ENCODE results near the gene DYNLRB2. TPM values are rescaled to one million over a fixed set of nuclear protein-coding genes. Genes with fewer than 3 reads are reported as not detected.

Gene DYNLRB2
- total RNA-seq, 2 experiments from 2014 or later = not detected

GRCh38 chr16:80500961-80501525 is 39.8 kb upstream of the DYNLRB2 start:
- intact Hi-C loops (cut with micrococcal nuclease; ENCODE audit: unreplicated experiment) = no loop called here
- H3K9me2 ChIP-seq (ENCODE audit: insufficient read depth, low read length) = no peaks in the 10 kb centered on the region
- no peaks in the 10 kb centered on the region for H4K20me1 ChIP-seq (ENCODE audit: insufficient read depth, low read length)
- H3K27ac ChIP-seq (ENCODE audit: low read depth, low read length, poor library complexity, severe bottlenecking) = no peak overlapping the region
- no peak overlapping the region for H3K4me2 ChIP-seq (ENCODE audit: low read length)
- no TSS peak for BruUV-seq (replicated peaks)
- no peaks in the 10 kb centered on the region for H3K9me3 ChIP-seq (ENCODE audit: low read length)
- ChIA-PET POLR2A (interaction anchor here (0.6 kb wide), 1 partner anchor 1233 kb away, joined by 3 read pairs; no protein-coding TSS in a partner anchor), CTCF (ENCODE audit: unreplicated experiment) (no interaction called here)
- no peaks in the 10 kb centered on the region for H3K4me1 ChIP-seq (ENCODE audit: insufficient read depth, low read length, poor library complexity, severe bottlenecking)
- TF ChIP-seq EZH2phosphoT487 (IDR thresholded peaks at IDR 0.05; ENCODE audit: borderline replicate concordance, low read depth, low read length) = no peak
- TF ChIP-seq CTCF (conservative IDR thresholded peaks at IDR 0.05; ENCODE audit: low read length) = no peak
- no peaks in the 10 kb centered on the region for H3K36me3 ChIP-seq (ENCODE audit: insufficient read depth, low read length)
- no peaks in the 10 kb centered on the region for H3K79me2 ChIP-seq (ENCODE audit: insufficient read depth, low read depth, low read length)
- H3K4me3 ChIP-seq (ENCODE audit: low read depth, low read length, poor library complexity, severe bottlenecking) = no peak overlapping the region
- H2AFZ ChIP-seq (ENCODE audit: low read length) = no peak overlapping the region
- DNase-seq (ENCODE audit: low spot score) = no peak

- ChIA-PET POLR2A (no interaction called here), CTCF (ENCODE audit: unreplicated experiment) (no interaction called here)
- H3K27ac ChIP-seq (ENCODE audit: low read depth, low read length, poor library complexity, severe bottlenecking) = no peak overlapping the region
- DNase-seq (ENCODE audit: low spot score) = no peak
- no peak for TF ChIP-seq EZH2phosphoT487 (IDR thresholded peaks at IDR 0.05; ENCODE audit: borderline replicate concordance, low read depth, low read length)
- TF ChIP-seq CTCF (conservative IDR thresholded peaks at IDR 0.05; ENCODE audit: low read length) = no peak
- no peaks in the 10 kb centered on the region for H3K79me2 ChIP-seq (ENCODE audit: insufficient read depth, low read depth, low read length)
- H3K36me3 ChIP-seq (ENCODE audit: insufficient read depth, low read length) = no peaks in the 10 kb centered on the region
- H4K20me1 ChIP-seq (ENCODE audit: insufficient read depth, low read length) = no peaks in the 10 kb centered on the region
- H2AFZ ChIP-seq (ENCODE audit: low read length) = no peak overlapping the region
- no peaks in the 10 kb centered on the region for H3K4me1 ChIP-seq (ENCODE audit: insufficient read depth, low read length, poor library complexity, severe bottlenecking)
- H3K4me2 ChIP-seq (ENCODE audit: low read length) = no peak overlapping the region
- intact Hi-C loops (cut with micrococcal nuclease; ENCODE audit: unreplicated experiment) = no loop called here
- BruUV-seq (replicated peaks) = no TSS peak
- no peak overlapping the region for H3K4me3 ChIP-seq (ENCODE audit: low read depth, low read length, poor library complexity, severe bottlenecking)
- H3K9me2 ChIP-seq (ENCODE audit: insufficient read depth, low read length) = no peaks in the 10 kb centered on the region
- no peaks in the 10 kb centered on the region for H3K9me3 ChIP-seq (ENCODE audit: low read length)
Observed at GRCh38 chr16:80503107-80503506, 37.7 kb upstream of the DYNLRB2 start.

GRCh38 chr16:80507538-80507937 is 33.3 kb upstream of the DYNLRB2 start:
- Histone ChIP-seq H3K36me3 (ENCODE audit: insufficient read depth, low read length) (no peaks in the 10 kb centered on the region), H3K27ac (ENCODE audit: low read depth, low read length, poor library complexity, severe bottlenecking) (no peak overlapping the region), H4K20me1 (ENCODE audit: insufficient read depth, low read length) (no peaks in the 10 kb centered on the region), H3K9me3 (ENCODE audit: low read length) (no peaks in the 10 kb centered on the region), H3K4me3 (ENCODE audit: low read depth, low read length, poor library complexity, severe bottlenecking) (no peak overlapping the region), H3K4me1 (ENCODE audit: insufficient read depth, low read length, poor library complexity, severe bottlenecking) (no peaks in the 10 kb centered on the region), H3K4me2 (ENCODE audit: low read length) (no peak overlapping the region), H3K9me2 (ENCODE audit: insufficient read depth, low read length) (no peaks in the 10 kb centered on the region), H2AFZ (ENCODE audit: low read length) (no peak overlapping the region), H3K79me2 (ENCODE audit: insufficient read depth, low read depth, low read length) (no peaks in the 10 kb centered on the region)
- CTCF ChIA-PET (ENCODE audit: unreplicated experiment) = no interaction called here
- POLR2A ChIA-PET = no interaction called here
- TF ChIP-seq CTCF (conservative IDR thresholded peaks at IDR 0.05; ENCODE audit: low read length) (no peak), EZH2phosphoT487 (IDR thresholded peaks at IDR 0.05; ENCODE audit: borderline replicate concordance, low read depth, low read length) (no peak)
- no peak for DNase-seq (ENCODE audit: low spot score)
- no TSS peak for BruUV-seq (replicated peaks)
- intact Hi-C loops (cut with micrococcal nuclease; ENCODE audit: unreplicated experiment) = no loop called here

All from OCI-LY7 (cell line).